ENCODE measurements around the gene WASHC3.
A peak's percentile ranks its signal among the peaks of the same experiment; 100 is the strongest.

The WASHC3 gene

DNA sequence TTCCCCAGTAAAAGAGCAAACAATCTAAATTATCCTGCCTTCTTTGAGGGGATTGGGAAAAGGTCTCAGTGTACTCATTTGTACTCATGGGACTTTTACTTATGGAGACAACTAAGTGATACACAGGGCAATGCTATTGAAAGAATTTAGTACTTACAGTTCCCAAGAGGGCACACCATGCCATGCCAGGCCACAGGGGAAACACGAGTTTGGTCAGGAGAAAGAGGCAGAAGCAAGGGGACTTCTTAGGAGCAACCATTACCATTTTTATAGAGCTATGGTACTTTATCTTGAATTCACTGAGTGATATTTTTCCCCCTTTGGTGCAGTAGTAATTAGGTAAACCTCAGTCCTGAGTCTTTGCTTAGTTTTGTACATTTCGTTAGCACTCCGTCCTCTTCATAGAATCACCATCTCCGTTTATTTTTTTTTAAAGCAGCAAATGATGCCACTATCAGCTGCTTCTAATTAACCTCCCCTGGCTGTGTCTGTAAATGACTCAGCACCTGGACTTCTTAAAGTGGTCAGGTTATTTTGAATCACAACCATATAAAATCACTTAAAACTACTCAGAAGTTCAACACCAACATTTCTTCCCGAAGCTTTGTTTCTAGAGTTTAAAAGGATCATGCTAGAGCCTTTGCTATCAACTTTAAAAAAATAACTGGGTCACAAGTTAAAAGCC is 5.9 kb upstream of the WASHC3 start:
- H3K36me3 ChIP-seq (ENCODE audit: insufficient read depth, low read length): no peaks in the 10 kb centered on the region
- WGBS: 94% methylated on average over 5 of the region's 5 CpGs
- H3K9me3 ChIP-seq (ENCODE audit: insufficient read depth, low read depth, low read length): no peaks in the 10 kb centered on the region
- no peak overlapping the region for H3K27ac ChIP-seq (ENCODE audit: low read depth, low read length)
- no peaks in the 10 kb centered on the region for H3K27me3 ChIP-seq (ENCODE audit: insufficient read depth, low read length)
- no peak overlapping the region for H3K4me3 ChIP-seq (ENCODE audit: low read length)
- H3K4me1 ChIP-seq (ENCODE audit: insufficient read depth, low read length): no peaks in the 10 kb centered on the region
- H3K9ac ChIP-seq (ENCODE audit: low read depth, low read length): no peak overlapping the region

DNA sequence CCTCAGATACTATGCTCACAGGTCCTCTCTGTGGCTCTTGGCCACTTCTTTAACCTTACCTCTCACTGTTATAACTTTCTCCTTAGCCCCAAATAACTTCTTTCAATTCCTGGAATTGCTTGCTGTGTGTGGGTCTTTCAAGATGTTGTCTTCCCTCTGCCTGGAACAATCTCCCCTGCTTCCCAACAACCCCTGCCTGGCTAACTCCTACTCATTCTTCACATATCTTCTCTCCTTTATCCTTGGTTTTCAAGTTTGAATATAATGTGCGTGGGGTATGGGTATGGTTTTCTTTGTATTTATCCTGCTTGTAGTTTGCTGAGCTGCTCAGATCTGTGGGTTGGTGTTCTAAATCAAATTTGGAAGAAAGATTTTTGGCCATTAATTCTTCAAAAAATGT is 2.7 kb upstream of the WASHC3 start:
- whole genome bisulfite sequencing: 94% methylated on average over 1 of the region's 1 CpG
- no peak overlapping the region for H3K27ac ChIP-seq (ENCODE audit: low read depth, low read length)
- no peaks in the 10 kb centered on the region for H3K27me3 ChIP-seq (ENCODE audit: insufficient read depth, low read length)
- H3K9ac ChIP-seq (ENCODE audit: low read depth, low read length): no peak overlapping the region
- no peak overlapping the region for H3K4me3 ChIP-seq (ENCODE audit: low read length)
- H3K4me1 ChIP-seq (ENCODE audit: insufficient read depth, low read length): no peaks in the 10 kb centered on the region
- no peaks in the 10 kb centered on the region for H3K36me3 ChIP-seq (ENCODE audit: insufficient read depth, low read length)
- no peaks in the 10 kb centered on the region for H3K9me3 ChIP-seq (ENCODE audit: insufficient read depth, low read depth, low read length)

GRCh38 chr12:102063069-102063468 is 1.3 kb upstream of the WASHC3 start:
- no peaks in the 10 kb centered on the region for H3K4me1 ChIP-seq (ENCODE audit: insufficient read depth, low read length)
- H3K9ac ChIP-seq (ENCODE audit: low read depth, low read length): no peak overlapping the region
- H3K27ac ChIP-seq (ENCODE audit: low read depth, low read length): no peak overlapping the region
- H3K36me3 ChIP-seq (ENCODE audit: insufficient read depth, low read length): no peaks in the 10 kb centered on the region
- WGBS: 99% methylated on average over 3 of the region's 3 CpGs
- no peak overlapping the region for H3K4me3 ChIP-seq (ENCODE audit: low read length)
- no peaks in the 10 kb centered on the region for H3K9me3 ChIP-seq (ENCODE audit: insufficient read depth, low read depth, low read length)
- no peaks in the 10 kb centered on the region for H3K27me3 ChIP-seq (ENCODE audit: insufficient read depth, low read length)

DNA sequence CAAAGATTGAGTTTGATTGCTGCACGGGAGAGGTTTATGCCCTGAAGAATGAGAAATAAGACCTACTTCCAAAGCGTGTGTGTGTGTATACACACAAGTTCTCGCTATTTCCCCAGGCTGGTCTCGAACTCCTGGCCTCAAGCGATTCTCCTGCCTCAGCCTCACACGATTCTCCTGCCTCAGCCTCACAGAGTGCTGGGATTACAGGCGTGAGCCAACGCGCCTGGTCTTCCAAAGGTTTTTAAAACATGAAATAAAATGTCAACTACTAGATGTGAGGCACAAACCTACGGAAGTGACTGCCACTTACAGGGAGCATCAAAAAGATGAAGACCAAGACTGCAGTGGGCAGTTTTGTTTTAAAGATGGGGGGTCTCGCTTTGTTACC is 622 bp upstream of the WASHC3 start:
- H3K36me3 ChIP-seq (ENCODE audit: insufficient read depth, low read length): no peaks in the 10 kb centered on the region
- H3K9me3 ChIP-seq (ENCODE audit: insufficient read depth, low read depth, low read length): no peaks in the 10 kb centered on the region
- no peak overlapping the region for H3K27ac ChIP-seq (ENCODE audit: low read depth, low read length)
- H3K4me1 ChIP-seq (ENCODE audit: insufficient read depth, low read length): no peaks in the 10 kb centered on the region
- no peak overlapping the region for H3K9ac ChIP-seq (ENCODE audit: low read depth, low read length)
- H3K4me3 ChIP-seq (ENCODE audit: low read length): peak overlapping the region; percentile 88
- H3K27me3 ChIP-seq (ENCODE audit: insufficient read depth, low read length): no peaks in the 10 kb centered on the region
- WGBS: 87% methylated on average over 11 of the region's 11 CpGs

DNA sequence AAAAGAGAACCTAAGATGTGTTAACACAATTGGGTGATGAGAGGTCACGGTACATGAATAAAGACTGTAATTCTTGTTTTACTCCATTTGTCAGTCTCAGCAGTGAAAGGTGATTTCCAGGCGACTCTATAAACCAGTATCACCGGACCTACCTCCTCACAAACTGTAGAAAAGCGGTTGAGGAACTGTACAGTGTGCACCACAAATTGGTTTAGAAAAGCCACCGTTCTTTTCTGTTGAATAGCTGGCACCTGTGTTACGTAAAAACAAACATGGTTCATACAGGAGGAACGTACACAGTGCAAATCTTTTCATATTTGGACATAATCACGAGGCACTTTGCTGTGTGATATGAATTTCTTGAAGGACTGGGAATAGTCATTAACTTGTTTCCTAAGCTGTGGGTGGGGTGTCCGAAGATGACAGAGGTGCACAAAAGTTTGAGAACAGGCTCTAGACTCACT is 663 bp downstream of the WASHC3 start:
- Histone ChIP-seq H3K27ac (ENCODE audit: low read depth, low read length) (no peak overlapping the region), H3K9ac (ENCODE audit: low read depth, low read length) (peak overlapping the region; percentile 64), H3K4me1 (ENCODE audit: insufficient read depth, low read length) (no peaks in the 10 kb centered on the region), H3K36me3 (ENCODE audit: insufficient read depth, low read length) (no peaks in the 10 kb centered on the region), H3K4me3 (ENCODE audit: low read length) (peak overlapping the region; percentile 88), H3K9me3 (ENCODE audit: insufficient read depth, low read depth, low read length) (no peaks in the 10 kb centered on the region), H3K27me3 (ENCODE audit: insufficient read depth, low read length) (no peaks in the 10 kb centered on the region)
- 74% methylated on average over 9 of the region's 9 CpGs for WGBS

- Histone ChIP-seq H3K9ac (ENCODE audit: low read depth, low read length) (no peak overlapping the region), H3K27ac (ENCODE audit: low read depth, low read length) (no peak overlapping the region), H3K4me3 (ENCODE audit: low read length) (no peak overlapping the region), H3K4me1 (ENCODE audit: insufficient read depth, low read length) (no peaks in the 10 kb centered on the region), H3K27me3 (ENCODE audit: insufficient read depth, low read length) (no peaks in the 10 kb centered on the region), H3K36me3 (ENCODE audit: insufficient read depth, low read length) (no peaks in the 10 kb centered on the region), H3K9me3 (ENCODE audit: insufficient read depth, low read depth, low read length) (no peaks in the 10 kb centered on the region)
Measured at GRCh38 chr12:102059343-102059742, 2.4 kb downstream of the WASHC3 start.

- no peak overlapping the region for H3K9ac ChIP-seq (ENCODE audit: low read depth, low read length)
- no peaks in the 10 kb centered on the region for H3K4me1 ChIP-seq (ENCODE audit: insufficient read depth, low read length)
- no peak overlapping the region for H3K4me3 ChIP-seq (ENCODE audit: low read length)
- no peaks in the 10 kb centered on the region for H3K27me3 ChIP-seq (ENCODE audit: insufficient read depth, low read length)
- H3K27ac ChIP-seq (ENCODE audit: low read depth, low read length): no peak overlapping the region
- H3K36me3 ChIP-seq (ENCODE audit: insufficient read depth, low read length): no peaks in the 10 kb centered on the region
- no peaks in the 10 kb centered on the region for H3K9me3 ChIP-seq (ENCODE audit: insufficient read depth, low read depth, low read length)
- 94% methylated on average over 3 of the region's 4 CpGs for WGBS
Measured at GRCh38 chr12:102054345-102054744, 7.4 kb downstream of the WASHC3 start.

DNA sequence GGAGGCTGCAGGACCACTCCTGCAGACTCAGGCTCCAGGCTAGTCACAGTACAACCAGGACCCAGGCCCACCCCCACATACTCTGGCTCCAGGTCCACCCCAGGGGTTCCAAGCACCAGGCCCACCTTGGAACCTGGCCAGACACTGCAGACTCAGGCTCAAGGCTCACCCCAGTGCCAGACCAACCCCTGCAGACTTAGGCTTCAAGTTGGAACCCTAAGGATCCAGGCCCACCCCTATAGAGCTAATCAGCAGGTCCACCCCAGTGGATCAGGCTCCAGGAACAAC is 8.8 kb downstream of the WASHC3 start:
- no peaks in the 10 kb centered on the region for H3K36me3 ChIP-seq (ENCODE audit: insufficient read depth, low read length)
- H3K4me3 ChIP-seq (ENCODE audit: low read length): no peak overlapping the region
- H3K27me3 ChIP-seq (ENCODE audit: insufficient read depth, low read length): no peaks in the 10 kb centered on the region
- H3K4me1 ChIP-seq (ENCODE audit: insufficient read depth, low read length): no peaks in the 10 kb centered on the region
- no peaks in the 10 kb centered on the region for H3K9me3 ChIP-seq (ENCODE audit: insufficient read depth, low read depth, low read length)
- no peak overlapping the region for H3K9ac ChIP-seq (ENCODE audit: low read depth, low read length)
- no peak overlapping the region for H3K27ac ChIP-seq (ENCODE audit: low read depth, low read length)

DNA sequence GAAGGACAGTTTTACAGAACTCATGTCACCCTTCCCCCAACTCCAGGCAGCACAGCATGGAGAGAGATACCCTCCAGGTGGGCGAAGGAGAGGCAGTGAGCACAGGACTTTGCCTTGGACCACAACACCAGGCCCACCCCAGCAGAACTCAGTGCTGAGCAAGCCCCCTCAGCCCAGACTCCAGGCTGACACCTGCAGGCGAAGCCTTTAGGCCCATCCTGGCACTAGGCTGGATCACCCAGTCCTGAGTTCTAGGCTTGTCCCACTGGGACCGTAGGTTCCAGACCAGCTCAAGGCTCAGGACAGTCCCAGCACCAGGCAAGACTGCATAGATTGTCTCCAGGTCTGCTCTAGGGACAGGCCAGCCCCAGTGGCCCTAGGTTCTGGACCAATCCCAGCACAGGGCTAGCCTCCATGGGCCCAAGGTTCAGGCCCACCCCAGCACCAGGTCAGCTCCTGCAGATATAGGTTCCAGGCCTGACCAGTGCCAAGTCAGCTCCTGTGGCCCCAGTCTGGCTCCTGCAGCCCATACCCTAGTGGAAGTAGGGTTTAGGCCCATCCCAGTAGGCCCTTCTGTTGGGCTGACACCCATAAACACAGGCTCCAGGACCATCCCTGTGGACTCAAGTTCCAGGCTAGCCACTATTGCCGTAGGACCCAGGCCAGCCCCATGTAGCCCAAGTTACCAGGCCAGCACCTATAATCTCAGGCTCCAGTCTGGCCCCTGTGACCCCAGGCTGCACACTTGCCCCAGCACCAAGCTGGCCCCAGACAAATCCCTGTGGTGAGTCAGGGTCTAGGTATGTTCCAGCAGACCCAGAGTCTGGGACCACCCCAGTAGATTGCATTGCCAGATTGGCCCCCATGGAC is 9.4 kb downstream of the WASHC3 start:
- H3K4me3 ChIP-seq (ENCODE audit: low read length): no peak overlapping the region
- H3K9me3 ChIP-seq (ENCODE audit: insufficient read depth, low read depth, low read length): no peaks in the 10 kb centered on the region
- H3K36me3 ChIP-seq (ENCODE audit: insufficient read depth, low read length): no peaks in the 10 kb centered on the region
- WGBS: 95% methylated on average over 4 of the region's 4 CpGs
- no peaks in the 10 kb centered on the region for H3K4me1 ChIP-seq (ENCODE audit: insufficient read depth, low read length)
- H3K9ac ChIP-seq (ENCODE audit: low read depth, low read length): no peak overlapping the region
- no peaks in the 10 kb centered on the region for H3K27me3 ChIP-seq (ENCODE audit: insufficient read depth, low read length)
- H3K27ac ChIP-seq (ENCODE audit: low read depth, low read length): no peak overlapping the region

DNA sequence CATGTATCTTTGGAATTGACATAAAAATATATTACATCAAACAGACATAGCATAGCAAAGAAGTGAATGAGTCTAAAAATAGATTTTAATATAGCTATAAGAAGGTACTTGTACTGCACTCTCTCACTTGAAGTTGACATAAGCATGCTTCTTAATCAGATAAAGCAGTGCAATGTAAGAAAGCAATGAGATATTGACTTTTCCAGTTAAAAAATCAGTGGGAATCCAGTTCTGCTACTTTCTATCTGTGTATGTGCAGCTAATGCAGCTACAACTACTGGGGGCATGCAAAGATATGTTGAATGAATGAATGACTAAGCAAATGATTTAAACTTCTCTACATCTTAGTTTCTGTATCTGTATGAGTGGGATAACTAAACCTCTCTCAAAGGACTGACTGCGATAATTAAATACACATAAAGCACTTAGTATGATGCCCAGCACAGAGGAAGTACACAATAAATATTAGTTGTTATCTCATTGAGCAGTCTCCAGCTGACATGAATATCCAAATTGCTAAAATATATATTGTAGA is 10.3 kb downstream of the WASHC3 start:
- no peak overlapping the region for H3K9ac ChIP-seq (ENCODE audit: low read depth, low read length)
- H3K9me3 ChIP-seq (ENCODE audit: insufficient read depth, low read depth, low read length): no peaks in the 10 kb centered on the region
- no peak overlapping the region for H3K27ac ChIP-seq (ENCODE audit: low read depth, low read length)
- no peaks in the 10 kb centered on the region for H3K27me3 ChIP-seq (ENCODE audit: insufficient read depth, low read length)
- H3K36me3 ChIP-seq (ENCODE audit: insufficient read depth, low read length): no peaks in the 10 kb centered on the region
- H3K4me1 ChIP-seq (ENCODE audit: insufficient read depth, low read length): no peaks in the 10 kb centered on the region
- no peak overlapping the region for H3K4me3 ChIP-seq (ENCODE audit: low read length)
- WGBS: no CpG with 5 or more reads among the region's 1 CpG

DNA sequence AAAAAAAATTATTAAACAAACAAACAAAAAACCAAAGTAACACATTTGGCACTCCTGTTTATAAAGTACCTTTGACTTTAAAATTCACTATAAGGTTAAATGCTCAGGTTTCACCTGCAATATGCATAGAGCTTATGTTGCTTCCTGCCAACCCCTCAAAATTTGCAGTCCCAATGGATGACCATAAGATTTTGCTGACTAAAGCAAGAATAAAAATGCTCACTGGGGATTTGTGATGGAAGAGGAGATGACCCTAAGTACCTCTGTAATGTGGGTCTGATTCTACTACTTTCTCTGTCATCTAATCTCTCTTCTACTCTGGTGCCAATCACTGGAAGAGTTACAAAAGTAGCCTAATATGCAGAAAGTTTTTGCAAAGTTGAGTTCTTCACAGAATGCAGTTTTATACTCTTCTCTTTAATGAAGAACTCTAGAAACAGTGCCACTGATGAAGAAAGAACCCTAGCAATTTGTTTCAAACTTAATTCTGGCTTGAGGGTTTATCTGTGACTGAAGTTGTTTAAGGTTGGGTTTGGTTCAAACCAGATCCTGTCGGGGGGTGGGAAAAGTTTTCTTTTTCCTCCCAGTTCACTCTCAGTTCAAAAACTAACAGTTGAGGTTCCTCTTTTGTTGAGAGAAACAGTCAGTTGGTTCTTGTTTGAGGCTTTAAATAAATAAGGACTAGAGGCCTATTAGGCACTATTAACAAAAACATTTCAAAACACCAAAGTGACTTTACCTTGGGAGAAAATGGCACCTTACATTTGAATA is 10.9 kb downstream of the WASHC3 start:
- no peaks in the 10 kb centered on the region for H3K9me3 ChIP-seq (ENCODE audit: insufficient read depth, low read depth, low read length)
- WGBS: no CpG with 5 or more reads among the region's 1 CpG
- no peaks in the 10 kb centered on the region for H3K4me1 ChIP-seq (ENCODE audit: insufficient read depth, low read length)
- H3K27me3 ChIP-seq (ENCODE audit: insufficient read depth, low read length): no peaks in the 10 kb centered on the region
- no peak overlapping the region for H3K4me3 ChIP-seq (ENCODE audit: low read length)
- H3K36me3 ChIP-seq (ENCODE audit: insufficient read depth, low read length): no peaks in the 10 kb centered on the region
- no peak overlapping the region for H3K9ac ChIP-seq (ENCODE audit: low read depth, low read length)
- H3K27ac ChIP-seq (ENCODE audit: low read depth, low read length): no peak overlapping the region
